Neural progenitor cell (in vitro differentiated cells): ENCODE measurements around the gene LRRC73. TPM values are rescaled to one million over a fixed set of nuclear protein-coding genes. Genes with fewer than 3 reads are reported as not detected.

ENCODE experiments used
- DNase-seq: peaks from one replicate; pipeline ENCODE4 v3.0.0-alpha.2; 2016; ENCODE audit warnings: low spot score
- H2AFZ ChIP-seq: fragments of 200-600 bp; sonication (generic); replicated peaks from 2 replicates; pipeline ENCODE4 v1.6.1; 2016; ENCODE audit warnings: antibody characterized with exemption
- H3F3A ChIP-seq: fragments of 200-600 bp; sonication (generic); 2 replicates; pipeline ENCODE4 v1.6.1; 2016; ENCODE audit warnings: antibody characterized with exemption, low read depth
- H3K27ac ChIP-seq: fragments of 200-600 bp; sonication (generic); 2 replicates; pipeline ENCODE4 v1.5.1; 2016; ENCODE audit warnings: mild to moderate bottlenecking
- H3K27me3 ChIP-seq: fragments of 200-600 bp; sonication (generic); 2 replicates; pipeline ENCODE4 v1.6.1; 2016; ENCODE audit warnings: mild to moderate bottlenecking, moderate library complexity
- H3K36me3 ChIP-seq: fragments of 200-600 bp; sonication (generic); 2 replicates; pipeline ENCODE4 v1.5.1; 2016
- H3K4me1 ChIP-seq: fragments of 200-600 bp; sonication (generic); 2 replicates; pipeline ENCODE4 v1.6.1; 2016; ENCODE audit warnings: mixed run types
- H3K4me2 ChIP-seq: fragments of 200-600 bp; sonication (generic); 2 replicates; pipeline ENCODE4 v1.6.1; 2016
- H3K4me3 ChIP-seq: fragments of 200-600 bp; sonication (generic); 2 replicates; pipeline ENCODE4 v1.5.1; 2016
- H3K79me2 ChIP-seq: fragments of 200-600 bp; sonication (generic); 2 replicates; pipeline ENCODE4 v1.6.1; 2016; ENCODE audit warnings: low read depth
- H3K9ac ChIP-seq: fragments of 200-600 bp; sonication (generic); 2 replicates; pipeline ENCODE4 v1.6.1; 2016
- H3K9me3 ChIP-seq: fragments of 200-600 bp; sonication (generic); 2 replicates; pipeline ENCODE4 v1.5.1; 2016; ENCODE audit warnings: low read depth
- H4K20me1 ChIP-seq: fragments of 200-600 bp; sonication (generic); 2 replicates; pipeline ENCODE4 v1.6.1; 2016; ENCODE audit warnings: low read depth
- H3K27ac Mint-ChIP-seq: 3 replicates; pipeline ENCODE4 v1.8.0; 2021; ENCODE audit warnings: mixed read lengths
- H3K27me3 Mint-ChIP-seq: 2 replicates; pipeline ENCODE4 v1.8.0; 2022; ENCODE audit warnings: low read depth, mild to moderate bottlenecking, inconsistent platforms, moderate library complexity, mixed read lengths; ENCODE audit not compliant: insufficient read depth
- H3K36me3 Mint-ChIP-seq: 3 replicates; pipeline ENCODE4 v1.8.0; 2021; ENCODE audit warnings: mixed read lengths
- H3K4me1 Mint-ChIP-seq: 3 replicates; pipeline ENCODE4 v1.8.0; 2021; ENCODE audit warnings: mixed read lengths
- H3K4me3 Mint-ChIP-seq: 3 replicates; pipeline ENCODE4 v1.8.0; 2021; ENCODE audit warnings: mild to moderate bottlenecking, moderate library complexity, mixed read lengths
- H3K9me3 Mint-ChIP-seq: 3 replicates; pipeline ENCODE4 v1.8.0; 2020; ENCODE audit warnings: mixed read lengths
- EZH2 ChIP-seq: fragments of 200-600 bp; sonication (generic); IDR thresholded peaks from 2 replicates; pipeline ENCODE4 v1.6.1; 2017; ENCODE audit warnings: antibody characterized with exemption, mild to moderate bottlenecking, moderate library complexity
- EZH2phosphoT487 ChIP-seq: fragments of 200-600 bp; sonication (generic); IDR thresholded peaks from 2 replicates; pipeline ENCODE4 v1.6.1; 2017; ENCODE audit warnings: antibody characterized with exemption
- total RNA-seq: library from RNA; depleted of rRNA; stranded (reverse); fragments of >200 nt; gene quantifications from 2 replicates; pipeline ENCODE4 v1.2.3, GENCODE V29; 2015; ENCODE audit warnings: low replicate concordance
- TF ChIP-seq, protein P1 (sequence below): fragments of 200-600 bp; sonication (generic); IDR thresholded peaks from 2 replicates; pipeline ENCODE4 v1.5.1; 2017; ENCODE audit warnings: antibody characterized with exemption, mild to moderate bottlenecking

The LRRC73 gene
- total RNA-seq, 1 donor from 2014 or later = not detected

GRCh38 chr6:43496370-43497128 lies 13.6 kb downstream of the LRRC73 start:
- Histone ChIP-seq H3K4me3 (no peak overlapping the region), H3K4me1 (peaks cover 6% of the 10 kb centered on the region), H2AFZ (no peak overlapping the region), H3K27ac (no peak overlapping the region), H3K4me2 (no peak overlapping the region), H3K27me3 (no peaks in the 10 kb centered on the region), H3K9ac (no peak overlapping the region), H4K20me1 (peaks cover 33% of the 10 kb centered on the region), H3F3A (no peaks in the 10 kb centered on the region), H3K36me3 (no peaks in the 10 kb centered on the region), H3K9me3 (no peaks in the 10 kb centered on the region), H3K79me2 (peaks cover 5% of the 10 kb centered on the region)
- H3K27ac Mint-ChIP-seq = no peak overlapping the region
- no peaks in the 10 kb centered on the region for H3K9me3 Mint-ChIP-seq
- H3K4me3 Mint-ChIP-seq = no peak overlapping the region
- H3K27me3 Mint-ChIP-seq = peaks cover 6% of the 10 kb centered on the region
- TF ChIP-seq, protein P1, sequence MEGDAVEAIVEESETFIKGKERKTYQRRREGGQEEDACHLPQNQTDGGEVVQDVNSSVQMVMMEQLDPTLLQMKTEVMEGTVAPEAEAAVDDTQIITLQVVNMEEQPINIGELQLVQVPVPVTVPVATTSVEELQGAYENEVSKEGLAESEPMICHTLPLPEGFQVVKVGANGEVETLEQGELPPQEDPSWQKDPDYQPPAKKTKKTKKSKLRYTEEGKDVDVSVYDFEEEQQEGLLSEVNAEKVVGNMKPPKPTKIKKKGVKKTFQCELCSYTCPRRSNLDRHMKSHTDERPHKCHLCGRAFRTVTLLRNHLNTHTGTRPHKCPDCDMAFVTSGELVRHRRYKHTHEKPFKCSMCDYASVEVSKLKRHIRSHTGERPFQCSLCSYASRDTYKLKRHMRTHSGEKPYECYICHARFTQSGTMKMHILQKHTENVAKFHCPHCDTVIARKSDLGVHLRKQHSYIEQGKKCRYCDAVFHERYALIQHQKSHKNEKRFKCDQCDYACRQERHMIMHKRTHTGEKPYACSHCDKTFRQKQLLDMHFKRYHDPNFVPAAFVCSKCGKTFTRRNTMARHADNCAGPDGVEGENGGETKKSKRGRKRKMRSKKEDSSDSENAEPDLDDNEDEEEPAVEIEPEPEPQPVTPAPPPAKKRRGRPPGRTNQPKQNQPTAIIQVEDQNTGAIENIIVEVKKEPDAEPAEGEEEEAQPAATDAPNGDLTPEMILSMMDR = peak; percentile 61
- TF ChIP-seq EZH2phosphoT487 = no peak
- H3K36me3 Mint-ChIP-seq = peaks cover 10% of the 10 kb centered on the region
- H3K4me1 Mint-ChIP-seq = peaks cover 6% of the 10 kb centered on the region
- DNase-seq = peak; percentile 62

DNA sequence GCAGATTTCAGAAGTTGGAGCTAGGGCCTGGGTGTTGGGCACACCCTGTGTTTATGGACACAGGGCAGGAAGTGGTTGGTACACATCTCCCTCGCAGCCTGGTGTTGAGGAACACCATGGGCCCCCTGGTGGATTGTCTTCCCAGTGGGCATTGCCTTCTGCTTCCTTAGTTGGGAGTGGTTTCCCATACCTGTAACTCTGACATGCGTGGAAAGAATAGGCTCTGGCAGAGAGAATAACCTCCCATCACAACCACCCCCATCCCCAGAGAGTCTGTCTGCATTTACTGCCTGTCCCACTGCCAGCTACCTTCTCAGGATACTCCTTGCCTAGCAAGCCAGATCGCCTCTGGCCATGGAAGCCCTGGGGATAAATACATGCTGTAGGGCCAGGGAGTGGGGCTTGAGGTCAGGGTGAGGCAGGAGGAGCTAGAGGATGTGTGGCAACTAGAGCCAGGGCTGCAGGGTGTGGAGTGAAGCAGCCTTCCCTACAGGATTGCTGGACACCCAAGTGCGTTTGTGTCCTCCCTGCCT lies 14.7 kb downstream of the LRRC73 start:
- DNase-seq = no peak
- TF ChIP-seq, protein P1 = peak; percentile 21
- TF ChIP-seq EZH2 = no peak
- Histone ChIP-seq H3K27me3 (no peaks in the 10 kb centered on the region), H3F3A (no peaks in the 10 kb centered on the region), H3K9ac (no peak overlapping the region), H3K36me3 (no peaks in the 10 kb centered on the region), H3K4me1 (peaks cover 6% of the 10 kb centered on the region), H3K27ac (no peak overlapping the region), H3K4me2 (no peak overlapping the region), H4K20me1 (peaks cover 33% of the 10 kb centered on the region), H3K79me2 (peaks cover 5% of the 10 kb centered on the region), H3K4me3 (no peak overlapping the region), H3K9me3 (no peaks in the 10 kb centered on the region), H2AFZ (no peak overlapping the region)
- peaks cover 6% of the 10 kb centered on the region for H3K4me1 Mint-ChIP-seq
- peaks cover 5% of the 10 kb centered on the region for H3K36me3 Mint-ChIP-seq
- H3K27ac Mint-ChIP-seq = peak overlapping the region; percentile 21
- no peaks in the 10 kb centered on the region for H3K9me3 Mint-ChIP-seq
- H3K27me3 Mint-ChIP-seq = peaks cover 6% of the 10 kb centered on the region
- no peak overlapping the region for H3K4me3 Mint-ChIP-seq

- TF ChIP-seq EZH2phosphoT487 (no peak), EZH2 (no peak)
- TF ChIP-seq, protein P1 = no peak
- Mint-ChIP-seq H3K9me3 (no peaks in the 10 kb centered on the region), H3K4me3 (no peak overlapping the region), H3K36me3 (peaks cover 10% of the 10 kb centered on the region), H3K27ac (no peak overlapping the region), H3K27me3 (peaks cover 6% of the 10 kb centered on the region), H3K4me1 (peaks cover 6% of the 10 kb centered on the region)
- no peak overlapping the region for H3K4me3 ChIP-seq
- no peaks in the 10 kb centered on the region for H3K36me3 ChIP-seq
- H3K4me2 ChIP-seq = no peak overlapping the region
- H3K27me3 ChIP-seq = no peaks in the 10 kb centered on the region
- DNase-seq = no peak
- H3K9me3 ChIP-seq = no peaks in the 10 kb centered on the region
- peaks cover 6% of the 10 kb centered on the region for H3K4me1 ChIP-seq
- H2AFZ ChIP-seq = no peak overlapping the region
- H3K79me2 ChIP-seq = peaks cover 5% of the 10 kb centered on the region
- H3K9ac ChIP-seq = no peak overlapping the region
- no peak overlapping the region for H3K27ac ChIP-seq
- peaks cover 33% of the 10 kb centered on the region for H4K20me1 ChIP-seq
- H3F3A ChIP-seq = no peaks in the 10 kb centered on the region
Measured at GRCh38 chr6:43494766-43495165, 15.4 kb downstream of the LRRC73 start.
